GM12878 (cell line): Measurements from ENCODE around the gene RPS6KC1. TPM values are rescaled to one million over a fixed set of nuclear protein-coding genes. Genes with fewer than 3 reads are reported as not detected.
"Not testable (repeated sequence)": the region's sequence is repeated elsewhere in the genome, so short reads cannot be mapped to it uniquely, and the experiment has no call there.

ENCODE experiments used
- ATAC-seq: fragments of 200-7000 bp; cut with Tn5 transposase; 3 replicates; pipeline ENCODE4 v1.9.1; 2020; ENCODE audit warnings: mild to moderate bottlenecking, moderate library complexity
- BruUV-seq: library from RNA; stranded (reverse); fragments of 400-500 nt; replicated peaks from 2 replicates; lab custom pipeline; 2021; lab: Mats Ljungman, UMichigan
- CTCF ChIA-PET: fragments of 300-600 bp; sonication (Branson Sonifier 250); formaldehyde crosslinking; extraction: SDS; loops from one replicate; lab custom pipeline; 2021; ENCODE audit warnings: inconsistent platforms; lab: Yijun Ruan, JAX
- POLR2A ChIA-PET: fragments of 350-600 bp; formaldehyde crosslinking; extraction: SDS; loops from one replicate; lab custom pipeline; 2021; ENCODE audit warnings: inconsistent platforms; lab: Charles Lee
- RAD21 ChIA-PET: fragments of 300-600 bp; sonication (Branson Sonifier 250); formaldehyde crosslinking; loops from one replicate; lab custom pipeline; 2023; ENCODE audit warnings: antibody characterized with exemption; ENCODE audit not compliant: unreplicated experiment; lab: Charles Lee
- SMC1A ChIA-PET: fragments of 300-600 bp; sonication (Branson Sonifier 250); formaldehyde crosslinking; loops from one replicate; lab custom pipeline; 2023; ENCODE audit not compliant: unreplicated experiment, uncharacterized antibody; lab: Charles Lee
- DNase-seq: peaks from one replicate; pipeline ENCODE4 v3.0.0-alpha.2; 2011; ENCODE audit warnings: low read depth, low spot score
- FAIRE-seq: peaks from 3 replicates; lab custom pipeline; 2011; peaks lifted over from hg19 to GRCh38; lab: Jason Lieb, UNC
- H2AFZ ChIP-seq: 2 replicates; pipeline ENCODE4 v1.6.0; 2011; ENCODE audit warnings: low read depth, low read length, control low read depth; ENCODE audit not compliant: control insufficient read depth
- H3K27ac ChIP-seq: 2 replicates; pipeline ENCODE4 v1.5.1; 2011; ENCODE audit warnings: control low read depth; ENCODE audit not compliant: control insufficient read depth, insufficient read depth
- H3K27me3 ChIP-seq, 2 experiments: replicated peaks in 1 of 2; 2 replicates each; pipeline versions ENCODE4 v1.6.0 to v1.6.1; 2011; ENCODE audit warnings: low read length in 1 of 2; ENCODE audit not compliant: control insufficient read depth in 2 of 2, insufficient read depth in 2 of 2
- H3K36me3 ChIP-seq, 2 experiments: 2 replicates each; pipeline ENCODE4 v1.5.1; 2011; ENCODE audit warnings: low read length in 1 of 2; ENCODE audit not compliant: control insufficient read depth in 2 of 2, insufficient read depth in 2 of 2
- H3K4me1 ChIP-seq: 2 replicates; pipeline ENCODE4 v1.6.1; 2011; ENCODE audit warnings: mild to moderate bottlenecking, low read length, moderate library complexity, mixed read lengths; ENCODE audit not compliant: control insufficient read depth, insufficient read depth
- H3K4me2 ChIP-seq: 2 replicates; pipeline ENCODE4 v1.6.0; 2011; ENCODE audit warnings: control low read depth; ENCODE audit not compliant: control insufficient read depth, insufficient read depth
- H3K4me3 ChIP-seq: fragments of 200-600 bp; sonication (generic); 2 replicates; pipeline ENCODE4 v1.5.1; 2016
- H3K79me2 ChIP-seq: 2 replicates; pipeline ENCODE4 v1.6.0; 2011; ENCODE audit warnings: low read length; ENCODE audit not compliant: control insufficient read depth, insufficient read depth
- H3K9ac ChIP-seq: 2 replicates; pipeline ENCODE4 v1.8.0; 2011; ENCODE audit warnings: low read length, control low read depth, mixed read lengths; ENCODE audit not compliant: control insufficient read depth, insufficient read depth
- H3K9me3 ChIP-seq: replicated peaks from 3 replicates; pipeline ENCODE4 v1.5.1; 2011; ENCODE audit warnings: mild to moderate bottlenecking, low read length; ENCODE audit not compliant: control insufficient read depth, insufficient read depth
- H4K20me1 ChIP-seq: 2 replicates; pipeline ENCODE4 v1.6.0; 2011; ENCODE audit not compliant: control insufficient read depth, insufficient read depth
- ATF3 ChIP-seq: IDR thresholded peaks from 2 replicates; pipeline ENCODE4 v1.6.1; 2011; ENCODE audit warnings: low read depth, mild to moderate bottlenecking, low read length, moderate library complexity, borderline replicate concordance; ENCODE audit errors: extremely low read depth
- CREM ChIP-seq: IDR thresholded peaks from 2 replicates; pipeline ENCODE4 v1.6.1; 2014; ENCODE audit warnings: antibody characterized with exemption, low read depth
- CUX1 ChIP-seq: IDR thresholded peaks from 2 replicates; pipeline ENCODE4 v1.6.1; 2012; ENCODE audit warnings: improper control_type of control experiment, low read depth, low read length; ENCODE audit not compliant: insufficient replicate concordance
- E2F4 ChIP-seq: IDR thresholded peaks from 2 replicates; pipeline ENCODE4 v1.6.1; 2012; ENCODE audit warnings: low read depth, low read length, improper control_type of control experiment
- EGR1 ChIP-seq, 2 experiments: IDR thresholded peaks; 1 replicate in 1 of 2; 2 replicates in 1 of 2; pipeline ENCODE4 v1.6.1; 2011 to 2012; ENCODE audit warnings: low read depth in 2 of 2, low read length in 2 of 2, borderline replicate concordance in 1 of 2, mild to moderate bottlenecking in 1 of 2, moderate library complexity in 1 of 2
- FOXK2 ChIP-seq: fragments of 450-650 bp; IDR thresholded peaks from 2 replicates; pipeline ENCODE4 v1.6.1; 2017; ENCODE audit warnings: mild to moderate bottlenecking, moderate library complexity
- GATAD2B ChIP-seq: fragments of 450-650 bp; conservative IDR thresholded peaks from 2 replicates; pipeline ENCODE4 v1.6.1; 2017; ENCODE audit warnings: low read depth, mild to moderate bottlenecking, moderate library complexity
- USF2 ChIP-seq: IDR thresholded peaks from 2 replicates; pipeline ENCODE4 v1.6.1; 2011; ENCODE audit warnings: low read depth, low read length, improper control_type of control experiment, borderline replicate concordance
- ZNF622 ChIP-seq: fragments of 450-650 bp; IDR thresholded peaks from 2 replicates; pipeline ENCODE4 v1.6.1; 2017; ENCODE audit warnings: mild to moderate bottlenecking, inconsistent platforms
- WGBS: methylation state at CpG from one replicate; pipeline ENCODE4 v1.1.6; 2016; ENCODE audit warnings: low lambda C conversion rate; ENCODE audit not compliant: insufficient replicate concordance, insufficient coverage; ENCODE audit errors: missing lambda C conversion rate; 5-methylcytosine and 5-hydroxymethylcytosine counted together
- in situ Hi-C: fragments of 300-500 bp; cut with MboI; formaldehyde crosslinking; loops from 9 replicates; pipeline ENCODE4 v1.14.3; 2018; ENCODE audit warnings: mixed read lengths
- intact Hi-C: fragments of 100-400 bp; cut with micrococcal nuclease; formaldehyde crosslinking; loops from one replicate; pipeline ENCODE4 v1.14.2; 2022; ENCODE audit not compliant: unreplicated experiment
- polyA plus RNA-seq, 11 experiments: library from polyadenylated mRNA; depleted of rRNA in 4 of 11; unstranded in 6 of 11; stranded (reverse) in 5 of 11; fragments of >200 nt; fragmentation: Nextera tagmentation in 4 of 11; fragmentation: Illumina TruSeq in 1 of 11; extraction: Ambion mirVana in 4 of 11; extraction: Trizol in 1 of 11; gene quantifications; 1 replicate in 1 of 11; 2 replicates in 10 of 11; pipeline versions ENCODE4 v1.2.1 to v1.2.3, GENCODE V29; 2011 to 2016; ENCODE audit warnings: inconsistent platforms in 2 of 11, missing spikeins in 2 of 11, low read depth in 1 of 11
- total RNA-seq, 4 experiments: library from RNA; depleted of rRNA in 3 of 4; stranded (reverse); fragments of >200 nt in 3 of 4; fragmentation: Illumina TruSeq in 1 of 4; extraction: Trizol in 1 of 4; gene quantifications; 2 replicates each; pipeline versions ENCODE4 v1.2.1 to v1.2.3, GENCODE V29; 2013 to 2021

Gene RPS6KC1
- total and polyA plus RNA-seq, 10 of the 15 experiments (the other 5 are each of a cell fraction or from before 2014, with no cell fraction given): 2.9 to 17.3 (median 12.2) TPM

GRCh38 chr1:213297021-213297420 is 246.0 kb downstream of the RPS6KC1 start (continued):
- TF ChIP-seq ZNF622 (no peak), EGR1 (IDR thresholded peaks at IDR 0.05; ENCODE audit: borderline replicate concordance in 1 of 2, low read depth in 2 of 2, low read length in 2 of 2) (no peak), CUX1 (no peak)
- TF ChIP-seq, all 136 proteins: peak for 0

- TF ChIP-seq GATAD2B: no peak
- no peak for TF ChIP-seq USF2
- TF ChIP-seq ATF3: no peak
- TF ChIP-seq CREM: no peak
- TF ChIP-seq FOXK2: no peak
- no peak for TF ChIP-seq E2F4
- TF ChIP-seq, all 136 proteins: peak for 0
- DNase-seq (no peak), ATAC-seq (no peak), FAIRE-seq (no peak)
- 28% methylated on average over 5 of the region's 5 CpGs for WGBS
- ChIA-PET POLR2A (no interaction called here), RAD21 (no interaction called here), SMC1A (no interaction called here), CTCF (no interaction called here)
- no peak overlapping the region for H2AFZ ChIP-seq
- H3K9ac ChIP-seq: no peak overlapping the region
- H4K20me1 ChIP-seq: no peaks in the 10 kb centered on the region
- H3K4me1 ChIP-seq: no peaks in the 10 kb centered on the region
- no TSS peak for BruUV-seq
- no peak overlapping the region for H3K4me3 ChIP-seq
- no peaks in the 10 kb centered on the region; the same call in 2 of the 3 replicates for H3K9me3 ChIP-seq
- H3K36me3 ChIP-seq: no peaks in the 10 kb centered on the region
- in situ Hi-C loops (no loop called here), intact Hi-C loops (no loop called here)
- H3K27ac ChIP-seq: no peak overlapping the region
- H3K27me3 ChIP-seq: no peaks in the 10 kb centered on the region
- no peak overlapping the region for H3K4me2 ChIP-seq
- H3K79me2 ChIP-seq: no peaks in the 10 kb centered on the region
These were observed 249.4 kb downstream of the RPS6KC1 start for GRCh38 chr1:213300433-213300832.

GRCh38 chr1:213301524-213301923 is 250.5 kb downstream of the RPS6KC1 start:
- H3K4me2 ChIP-seq, H3K27me3 ChIP-seq, DNase-seq, H3K79me2 ChIP-seq, H4K20me1 ChIP-seq, FAIRE-seq, BruUV-seq, H3K4me3 ChIP-seq, H3K36me3 ChIP-seq, SMC1A ChIA-PET, H3K4me1 ChIP-seq, ATAC-seq, RAD21 ChIA-PET, POLR2A ChIA-PET, intact Hi-C loops, H3K27ac ChIP-seq, CTCF ChIA-PET, H3K9me3 ChIP-seq, H2AFZ ChIP-seq, H3K9ac ChIP-seq, in situ Hi-C loops: not testable (repeated sequence)
- 61% methylated on average over 3 of the region's 3 CpGs for WGBS
